ENCODE measurements around the gene SCYL3.

SCYL3 gene

DNA sequence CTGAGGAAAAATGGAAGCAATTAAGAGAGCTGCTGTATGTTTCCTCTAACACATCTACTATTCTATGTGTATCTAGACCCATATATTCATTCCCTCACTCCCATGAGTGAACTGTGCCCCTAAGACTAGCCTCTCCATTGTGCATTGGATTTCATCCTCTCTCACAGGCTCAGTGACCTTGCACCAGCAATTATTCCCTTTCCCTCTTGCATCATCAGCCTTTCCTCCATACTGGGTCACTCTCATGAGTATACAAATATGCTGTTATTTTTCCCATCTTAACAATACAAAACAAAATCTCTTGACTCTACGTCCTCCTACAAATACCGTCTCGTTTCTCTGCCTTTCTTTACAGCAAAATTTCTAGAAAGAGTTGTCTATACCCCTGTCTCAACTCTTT, 69.5 kb downstream of the SCYL3 start:
- Histone ChIP-seq H4K20me1 (ENCODE audit: insufficient read depth) (no peaks in the 10 kb centered on the region), H3K9ac (no peak overlapping the region), H3K27me3 (ENCODE audit: insufficient read depth, low read depth) (no peaks in the 10 kb centered on the region), H3K4me2 (no peak overlapping the region), H3K27ac (no peak overlapping the region), H3K36me3 (ENCODE audit: insufficient read depth) (0 out of 2 replicates have a peak, but pooled peaks cover 3% of the 10 kb centered on the region), H3K79me2 (ENCODE audit: insufficient read depth, low read depth) (no peaks in the 10 kb centered on the region), H3K4me3 (IDR thresholded peaks at IDR 0.05; ENCODE audit: insufficient read depth, low read depth, low read length) (no peak overlapping the region), H3K4me1 (ENCODE audit: low read depth, poor library complexity, severe bottlenecking) (peaks cover 15% of the 10 kb centered on the region), H2AFZ (ENCODE audit: low read depth) (no peak overlapping the region)
- TF ChIP-seq, protein P1, sequence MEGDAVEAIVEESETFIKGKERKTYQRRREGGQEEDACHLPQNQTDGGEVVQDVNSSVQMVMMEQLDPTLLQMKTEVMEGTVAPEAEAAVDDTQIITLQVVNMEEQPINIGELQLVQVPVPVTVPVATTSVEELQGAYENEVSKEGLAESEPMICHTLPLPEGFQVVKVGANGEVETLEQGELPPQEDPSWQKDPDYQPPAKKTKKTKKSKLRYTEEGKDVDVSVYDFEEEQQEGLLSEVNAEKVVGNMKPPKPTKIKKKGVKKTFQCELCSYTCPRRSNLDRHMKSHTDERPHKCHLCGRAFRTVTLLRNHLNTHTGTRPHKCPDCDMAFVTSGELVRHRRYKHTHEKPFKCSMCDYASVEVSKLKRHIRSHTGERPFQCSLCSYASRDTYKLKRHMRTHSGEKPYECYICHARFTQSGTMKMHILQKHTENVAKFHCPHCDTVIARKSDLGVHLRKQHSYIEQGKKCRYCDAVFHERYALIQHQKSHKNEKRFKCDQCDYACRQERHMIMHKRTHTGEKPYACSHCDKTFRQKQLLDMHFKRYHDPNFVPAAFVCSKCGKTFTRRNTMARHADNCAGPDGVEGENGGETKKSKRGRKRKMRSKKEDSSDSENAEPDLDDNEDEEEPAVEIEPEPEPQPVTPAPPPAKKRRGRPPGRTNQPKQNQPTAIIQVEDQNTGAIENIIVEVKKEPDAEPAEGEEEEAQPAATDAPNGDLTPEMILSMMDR (conservative IDR thresholded peaks at IDR 0.05; ENCODE audit: low read depth, low read length): no peak

DNA sequence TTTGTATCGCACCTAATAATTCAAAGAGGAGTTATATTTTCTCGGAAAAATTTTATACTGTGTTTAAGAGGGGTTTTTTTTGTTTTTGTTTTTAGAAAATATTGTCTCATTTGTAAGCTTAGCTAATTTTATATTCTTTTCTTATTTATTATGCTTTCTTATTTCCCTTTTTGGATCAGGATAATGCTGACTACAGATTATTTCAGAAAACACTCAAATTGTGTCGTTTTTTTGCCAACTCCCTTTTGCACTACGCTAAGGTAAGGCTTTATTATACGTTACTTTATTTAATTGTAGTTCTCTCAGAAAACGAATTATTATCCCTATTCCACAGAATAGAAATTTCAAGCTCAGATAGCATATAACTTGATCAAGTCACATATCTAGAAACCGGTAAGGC, 72.2 kb downstream of the SCYL3 start:
- no peak overlapping the region for H3K4me3 ChIP-seq (IDR thresholded peaks at IDR 0.05; ENCODE audit: insufficient read depth, low read depth, low read length)
- no peak overlapping the region for H3K9ac ChIP-seq
- no peaks in the 10 kb centered on the region for H4K20me1 ChIP-seq (ENCODE audit: insufficient read depth)
- H3K27ac ChIP-seq: no peak overlapping the region
- H3K27me3 ChIP-seq (ENCODE audit: insufficient read depth, low read depth): no peaks in the 10 kb centered on the region
- no peak overlapping the region for H2AFZ ChIP-seq (ENCODE audit: low read depth)
- TF ChIP-seq, protein P1 (conservative IDR thresholded peaks at IDR 0.05; ENCODE audit: low read depth, low read length): no peak
- H3K36me3 ChIP-seq (ENCODE audit: insufficient read depth): 0 out of 2 replicates have a peak, but pooled peaks cover 3% of the 10 kb centered on the region
- H3K4me1 ChIP-seq (ENCODE audit: low read depth, poor library complexity, severe bottlenecking): no peaks in the 10 kb centered on the region
- H3K4me2 ChIP-seq: no peak overlapping the region
- no peaks in the 10 kb centered on the region for H3K79me2 ChIP-seq (ENCODE audit: insufficient read depth, low read depth)

DNA sequence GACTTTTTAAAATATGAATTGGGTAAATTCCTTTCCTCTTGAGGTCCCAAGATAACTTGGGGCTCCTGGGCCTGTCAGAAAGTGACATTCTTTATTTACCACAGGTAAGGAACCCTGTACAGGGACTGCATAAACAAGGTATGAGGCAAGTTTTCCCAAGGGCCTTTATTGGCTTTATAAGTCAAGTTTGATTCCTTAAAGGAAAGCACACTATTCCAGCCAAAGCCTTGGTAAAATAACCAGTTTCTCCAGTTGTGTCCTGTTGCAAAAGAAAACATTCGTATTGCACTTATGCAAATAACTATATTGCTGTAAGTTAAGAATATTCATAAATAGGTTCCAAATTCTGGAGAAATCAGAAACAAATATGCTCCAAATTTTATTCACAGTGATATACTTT, 77.1 kb downstream of the SCYL3 start:
- H3K4me1 ChIP-seq (ENCODE audit: low read depth, poor library complexity, severe bottlenecking): no peaks in the 10 kb centered on the region
- no peaks in the 10 kb centered on the region; the same call in 1 of the 2 replicates for H3K36me3 ChIP-seq (ENCODE audit: insufficient read depth)
- H3K27me3 ChIP-seq (ENCODE audit: insufficient read depth, low read depth): no peaks in the 10 kb centered on the region
- H3K27ac ChIP-seq: no peak overlapping the region
- TF ChIP-seq, protein P1 (conservative IDR thresholded peaks at IDR 0.05; ENCODE audit: low read depth, low read length): no peak
- no peak overlapping the region for H3K4me3 ChIP-seq (IDR thresholded peaks at IDR 0.05; ENCODE audit: insufficient read depth, low read depth, low read length)
- H3K9ac ChIP-seq: no peak overlapping the region
- H3K79me2 ChIP-seq (ENCODE audit: insufficient read depth, low read depth): no peaks in the 10 kb centered on the region
- H4K20me1 ChIP-seq (ENCODE audit: insufficient read depth): no peaks in the 10 kb centered on the region
- no peak overlapping the region for H3K4me2 ChIP-seq
- H2AFZ ChIP-seq (ENCODE audit: low read depth): no peak overlapping the region

GRCh38 chr1:169814265-169814664, 79.4 kb downstream of the SCYL3 start:
- Histone ChIP-seq H4K20me1 (ENCODE audit: insufficient read depth) (no peaks in the 10 kb centered on the region), H3K79me2 (ENCODE audit: insufficient read depth, low read depth) (no peaks in the 10 kb centered on the region), H3K9ac (no peak overlapping the region), H3K4me3 (IDR thresholded peaks at IDR 0.05; ENCODE audit: insufficient read depth, low read depth, low read length) (no peak overlapping the region), H3K27ac (no peak overlapping the region), H2AFZ (ENCODE audit: low read depth) (no peak overlapping the region), H3K36me3 (ENCODE audit: insufficient read depth) (no peaks in the 10 kb centered on the region; the same call in 1 of the 2 replicates), H3K4me1 (ENCODE audit: low read depth, poor library complexity, severe bottlenecking) (no peaks in the 10 kb centered on the region), H3K27me3 (ENCODE audit: insufficient read depth, low read depth) (no peaks in the 10 kb centered on the region), H3K4me2 (no peak overlapping the region)
- TF ChIP-seq, protein P1 (conservative IDR thresholded peaks at IDR 0.05; ENCODE audit: low read depth, low read length): no peak
